ENCODE results near the gene CSNK1E.

CSNK1E gene

GRCh38 chr22:38314933-38315822, 2.1 kb downstream of the CSNK1E start:
- peak overlapping the region; percentile 79 for H3K4me3 ChIP-seq (ENCODE audit: low read depth, low read length)
- no peak for TF ChIP-seq CTCF (conservative IDR thresholded peaks at IDR 0.05; ENCODE audit: low read depth, low read length)
- no peak for DNase-seq (ENCODE audit: low read depth)

- TF ChIP-seq CTCF (conservative IDR thresholded peaks at IDR 0.05; ENCODE audit: low read depth, low read length) = no peak
- DNase-seq (ENCODE audit: low read depth) = peak; percentile 51
- peak overlapping the region; percentile 79 for H3K4me3 ChIP-seq (ENCODE audit: low read depth, low read length)
Observed at GRCh38 chr22:38314051-38314932, 2.9 kb downstream of the CSNK1E start.

- H3K4me3 ChIP-seq (ENCODE audit: low read depth, low read length) = peak overlapping the region; percentile 79
Observed at GRCh38 chr22:38313384-38313955, 3.8 kb downstream of the CSNK1E start.

GRCh38 chr22:38312261-38312800, 4.9 kb downstream of the CSNK1E start:
- TF ChIP-seq CTCF (conservative IDR thresholded peaks at IDR 0.05; ENCODE audit: low read depth, low read length) = no peak
- H3K4me3 ChIP-seq (ENCODE audit: low read depth, low read length) = no peak overlapping the region
- peak; percentile 72 for DNase-seq (ENCODE audit: low read depth)

More at GRCh38 chr22:38313384-38313955, 3.8 kb downstream of the CSNK1E start:
- no peak for TF ChIP-seq CTCF (conservative IDR thresholded peaks at IDR 0.05; ENCODE audit: low read depth, low read length)
- DNase-seq (ENCODE audit: low read depth) = peak; percentile 94

- DNase-seq (ENCODE audit: low read depth) = no peak
- no peak overlapping the region for H3K4me3 ChIP-seq (ENCODE audit: low read depth, low read length)
Observed at GRCh38 chr22:38311323-38311620, 6.0 kb downstream of the CSNK1E start.

More at GRCh38 chr22:38311323-38311620, 6.0 kb downstream of the CSNK1E start:
- TF ChIP-seq CTCF (conservative IDR thresholded peaks at IDR 0.05; ENCODE audit: low read depth, low read length) = no peak
